ENCODE results near the gene BNC2.
A peak's percentile ranks its signal among the peaks of the same experiment; 100 is the strongest.

BNC2 gene

DNA sequence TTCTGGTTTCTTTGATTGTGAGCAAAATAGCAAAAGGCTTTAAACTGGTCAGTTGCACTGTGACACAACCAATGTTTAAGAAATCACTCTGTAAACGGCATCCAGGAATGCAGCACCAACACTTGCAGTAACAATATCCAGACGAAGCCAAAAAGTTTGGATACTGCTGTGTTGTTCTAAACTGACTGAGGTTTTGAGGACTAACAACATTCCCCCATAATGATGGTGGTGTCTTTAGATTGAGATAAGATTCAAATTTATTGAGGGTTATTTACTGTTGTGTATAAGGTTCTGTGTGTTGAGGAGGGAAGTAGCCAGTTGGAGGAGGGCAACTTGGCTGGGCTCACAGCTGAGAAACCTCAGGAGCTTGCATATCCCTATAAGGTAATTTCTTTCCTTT lies 353.6 kb downstream of the BNC2 start:
- Histone ChIP-seq H3K4me2 (ENCODE audit: low read depth, low read length, poor library complexity, severe bottlenecking) (peak overlapping the region; percentile 1), H3K36me3 (ENCODE audit: insufficient read depth, low read length) (no peaks in the 10 kb centered on the region), H2AFZ (ENCODE audit: low read length) (no peak overlapping the region), H3K9ac (ENCODE audit: low read depth, low read length, poor library complexity, severe bottlenecking) (no peak overlapping the region), H3K4me3 (ENCODE audit: low read length, poor library complexity, severe bottlenecking) (no peak overlapping the region), H3K79me2 (ENCODE audit: insufficient read depth, low read length) (no peaks in the 10 kb centered on the region), H3K9me2 (replicated peaks; ENCODE audit: low read depth, low read length) (no peaks in the 10 kb centered on the region), H4K20me1 (ENCODE audit: insufficient read depth, low read length, poor library complexity, severe bottlenecking) (no peaks in the 10 kb centered on the region), H3K4me1 (ENCODE audit: insufficient read depth, low read length, poor library complexity, severe bottlenecking) (peaks cover 19% of the 10 kb centered on the region), H3F3A (ENCODE audit: low read depth) (no peaks in the 10 kb centered on the region), H3K27me3 (ENCODE audit: insufficient read depth, low read length, poor library complexity, severe bottlenecking) (no peaks in the 10 kb centered on the region), H3K9me3 (ENCODE audit: insufficient read depth, low read depth, low read length) (no peaks in the 10 kb centered on the region)
- TF ChIP-seq, protein P1, sequence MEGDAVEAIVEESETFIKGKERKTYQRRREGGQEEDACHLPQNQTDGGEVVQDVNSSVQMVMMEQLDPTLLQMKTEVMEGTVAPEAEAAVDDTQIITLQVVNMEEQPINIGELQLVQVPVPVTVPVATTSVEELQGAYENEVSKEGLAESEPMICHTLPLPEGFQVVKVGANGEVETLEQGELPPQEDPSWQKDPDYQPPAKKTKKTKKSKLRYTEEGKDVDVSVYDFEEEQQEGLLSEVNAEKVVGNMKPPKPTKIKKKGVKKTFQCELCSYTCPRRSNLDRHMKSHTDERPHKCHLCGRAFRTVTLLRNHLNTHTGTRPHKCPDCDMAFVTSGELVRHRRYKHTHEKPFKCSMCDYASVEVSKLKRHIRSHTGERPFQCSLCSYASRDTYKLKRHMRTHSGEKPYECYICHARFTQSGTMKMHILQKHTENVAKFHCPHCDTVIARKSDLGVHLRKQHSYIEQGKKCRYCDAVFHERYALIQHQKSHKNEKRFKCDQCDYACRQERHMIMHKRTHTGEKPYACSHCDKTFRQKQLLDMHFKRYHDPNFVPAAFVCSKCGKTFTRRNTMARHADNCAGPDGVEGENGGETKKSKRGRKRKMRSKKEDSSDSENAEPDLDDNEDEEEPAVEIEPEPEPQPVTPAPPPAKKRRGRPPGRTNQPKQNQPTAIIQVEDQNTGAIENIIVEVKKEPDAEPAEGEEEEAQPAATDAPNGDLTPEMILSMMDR (conservative IDR thresholded peaks at IDR 0.05; ENCODE audit: low read length): no peak
- TF ChIP-seq EZH2phosphoT487 (IDR thresholded peaks at IDR 0.05; ENCODE audit: borderline replicate concordance): no peak

DNA sequence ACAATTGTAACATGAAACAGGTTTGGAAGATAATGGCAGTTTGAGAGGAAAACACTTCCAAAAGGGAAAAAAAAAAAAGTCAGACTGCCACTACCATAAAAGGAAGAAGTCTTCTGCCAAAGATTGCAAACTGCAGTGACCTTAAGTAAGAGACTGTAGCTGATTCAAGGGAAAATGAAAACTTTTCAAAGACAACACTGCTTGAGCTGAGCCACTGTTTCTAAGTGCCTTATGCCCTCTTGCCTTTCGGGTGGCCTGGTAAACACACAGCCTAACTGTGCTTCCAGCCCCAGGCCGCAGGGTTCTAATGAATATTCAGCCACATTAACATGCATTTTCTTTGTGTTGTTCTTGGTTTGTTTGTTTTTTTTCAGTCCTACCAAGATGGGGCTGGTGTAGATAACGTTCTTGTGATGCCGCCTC lies 354.6 kb downstream of the BNC2 start:
- no peaks in the 10 kb centered on the region for H3K27me3 ChIP-seq (ENCODE audit: insufficient read depth, low read length, poor library complexity, severe bottlenecking)
- no peak overlapping the region for H3K9ac ChIP-seq (ENCODE audit: low read depth, low read length, poor library complexity, severe bottlenecking)
- H3F3A ChIP-seq (ENCODE audit: low read depth): no peaks in the 10 kb centered on the region
- no peaks in the 10 kb centered on the region for H3K9me3 ChIP-seq (ENCODE audit: insufficient read depth, low read depth, low read length)
- no peaks in the 10 kb centered on the region for H3K9me2 ChIP-seq (replicated peaks; ENCODE audit: low read depth, low read length)
- TF ChIP-seq, protein P1 (conservative IDR thresholded peaks at IDR 0.05; ENCODE audit: low read length): no peak
- TF ChIP-seq EZH2phosphoT487 (IDR thresholded peaks at IDR 0.05; ENCODE audit: borderline replicate concordance): no peak
- no peak overlapping the region for H3K4me3 ChIP-seq (ENCODE audit: low read length, poor library complexity, severe bottlenecking)
- H4K20me1 ChIP-seq (ENCODE audit: insufficient read depth, low read length, poor library complexity, severe bottlenecking): no peaks in the 10 kb centered on the region
- H3K79me2 ChIP-seq (ENCODE audit: insufficient read depth, low read length): no peaks in the 10 kb centered on the region
- no peaks in the 10 kb centered on the region for H3K36me3 ChIP-seq (ENCODE audit: insufficient read depth, low read length)
- peaks cover 19% of the 10 kb centered on the region for H3K4me1 ChIP-seq (ENCODE audit: insufficient read depth, low read length, poor library complexity, severe bottlenecking)
- 0 out of 2 replicates have a peak overlapping the region, but pooled peaks have one; percentile 31 for H2AFZ ChIP-seq (ENCODE audit: low read length)
- H3K4me2 ChIP-seq (ENCODE audit: low read depth, low read length, poor library complexity, severe bottlenecking): peak overlapping the region; percentile 18

DNA sequence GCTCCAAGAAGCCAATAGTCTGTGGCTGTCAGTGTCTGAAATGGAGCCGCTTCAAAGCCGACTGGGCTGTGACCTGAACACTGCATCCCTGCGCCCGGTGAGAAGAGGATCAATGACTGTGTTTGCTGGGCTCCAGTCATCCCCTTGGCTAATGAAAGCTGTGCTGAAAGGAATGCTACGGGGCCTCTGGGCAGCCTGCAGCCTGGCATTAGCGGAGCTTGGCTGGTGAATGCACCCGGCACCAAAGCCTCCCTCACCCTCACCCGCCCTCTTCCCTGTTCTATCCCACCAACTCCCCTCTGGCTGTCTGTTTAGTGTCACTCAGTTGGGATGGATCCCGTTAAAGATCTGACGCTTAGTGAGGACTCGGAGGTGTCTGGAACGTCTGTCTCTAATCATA lies 355.3 kb downstream of the BNC2 start:
- Histone ChIP-seq H3K9ac (ENCODE audit: low read depth, low read length, poor library complexity, severe bottlenecking) (no peak overlapping the region), H2AFZ (ENCODE audit: low read length) (no peak overlapping the region), H3K9me3 (ENCODE audit: insufficient read depth, low read depth, low read length) (no peaks in the 10 kb centered on the region), H3K36me3 (ENCODE audit: insufficient read depth, low read length) (no peaks in the 10 kb centered on the region), H3K9me2 (replicated peaks; ENCODE audit: low read depth, low read length) (no peaks in the 10 kb centered on the region), H3F3A (ENCODE audit: low read depth) (no peaks in the 10 kb centered on the region), H3K4me3 (ENCODE audit: low read length, poor library complexity, severe bottlenecking) (no peak overlapping the region), H4K20me1 (ENCODE audit: insufficient read depth, low read length, poor library complexity, severe bottlenecking) (no peaks in the 10 kb centered on the region), H3K4me2 (ENCODE audit: low read depth, low read length, poor library complexity, severe bottlenecking) (no peak overlapping the region), H3K4me1 (ENCODE audit: insufficient read depth, low read length, poor library complexity, severe bottlenecking) (peaks cover 23% of the 10 kb centered on the region), H3K27me3 (ENCODE audit: insufficient read depth, low read length, poor library complexity, severe bottlenecking) (no peaks in the 10 kb centered on the region), H3K79me2 (ENCODE audit: insufficient read depth, low read length) (no peaks in the 10 kb centered on the region)
- TF ChIP-seq, protein P1 (conservative IDR thresholded peaks at IDR 0.05; ENCODE audit: low read length): no peak
- TF ChIP-seq EZH2phosphoT487 (IDR thresholded peaks at IDR 0.05; ENCODE audit: borderline replicate concordance): no peak

Data from Loucy (cell line).